Right lobe of liver (tissue), 6 donors: ENCODE measurements around the gene DPH3. TPM values are rescaled to one million over a fixed set of nuclear protein-coding genes. Genes with fewer than 3 reads are reported as not detected.

Source experiments
- ATAC-seq, 4 donors: fragments of 200-7000 bp; cut with Tn5 transposase; one replicate each; pipeline ENCODE4 v1.9.1; 2020; ENCODE audit warnings: mild to moderate bottlenecking in 4 of 4, moderate library complexity in 4 of 4
- DNase-seq, 3 donors: peaks; one replicate each; pipeline ENCODE4 v3.0.0-alpha.2; 2020
- H3K27ac ChIP-seq, 3 donors: fragments of 200-600 bp; one replicate each; pipeline ENCODE4 v1.8.0; 2022
- H3K27me3 ChIP-seq, 2 donors: fragments of 200-600 bp; one replicate each; pipeline ENCODE4 v1.8.0; 2022
- H3K36me3 ChIP-seq, 4 donors: fragments of 200-600 bp; sonication (generic) in 1 of 4; one replicate each; pipeline versions ENCODE4 v1.5.1 to v1.8.0; 2017 to 2022; ENCODE audit warnings: control low read depth in 1 of 4
- H3K4me1 ChIP-seq, 4 donors: fragments of 200-600 bp; sonication (generic) in 1 of 4; one replicate each; pipeline versions ENCODE4 v1.5.1 to v1.8.0; 2017 to 2022; ENCODE audit warnings: control low read depth in 1 of 4
- H3K4me3 ChIP-seq, 3 donors: fragments of 200-600 bp; one replicate each; pipeline ENCODE4 v1.8.0; 2022
- H3K9me3 ChIP-seq, 4 donors: fragments of 200-600 bp; sonication (generic) in 1 of 4; one replicate each; pipeline versions ENCODE4 v1.5.1 to v1.8.0; 2017 to 2022; ENCODE audit warnings: control low read depth in 1 of 4
- POLR2A ChIP-seq: fragments of 450-650 bp; IDR thresholded peaks from one replicate; pipeline ENCODE4 v1.6.1; 2017; ENCODE audit warnings: antibody characterized with exemption, mild to moderate bottlenecking
- WGBS: methylation state at CpG from one replicate; pipeline ENCODE4 v1.1.6; 2018; ENCODE audit warnings: low coverage, low lambda C conversion rate; ENCODE audit not compliant: insufficient coverage; ENCODE audit errors: missing lambda C conversion rate; 5-methylcytosine and 5-hydroxymethylcytosine counted together
- intact Hi-C, 2 donors: fragments of 100-400 bp; cut with DNase I; formaldehyde crosslinking; loops; one replicate each; pipeline versions ENCODE4 v1.11.2 to v1.14.1; 2022
- total RNA-seq, 6 experiments: library from RNA; depleted of rRNA in 2 of 6; stranded (reverse); fragments of >200 nt in 2 of 6; fragmentation: NEBNext Ultra II Directional in 3 of 6; extraction: Animal tissue kit (Norgen Biotek cat#: 25700) in 3 of 6; gene quantifications; one replicate each; pipeline versions ENCODE4 v1.1.0 to v1.2.4, GENCODE V29; 2016 to 2023
- TF ChIP-seq, protein P1 (sequence below), 4 donors: fragments of 200-600 bp in 3 of 4; fragments of 450-650 bp in 1 of 4; IDR thresholded peaks; one replicate each; pipeline versions ENCODE4 v1.5.1 to v1.8.0; 2016 to 2022; ENCODE audit warnings: antibody characterized with exemption in 4 of 4, mild to moderate bottlenecking in 2 of 4
- donor health status: DM: no; HTN: yes; CAD: no.
- donor health status: DM: no; HTN: no; CAD: no.
- donor health status: DM: no; HTN: no; CAD: no.
- donor health status: DM: no; HTN: yes; CAD: no.
- donor health status: DM: no; HTN: yes; CAD: no.

Gene DPH3
- total RNA-seq, 6 experiments from 2014 or later = 9.7 to 15.0 (median 12.9) TPM

GRCh38 chr3:16258866-16259265 lies 5.9 kb downstream of the DPH3 start:
- Histone ChIP-seq H3K36me3 (peaks cover 0 to 14% (median 0%) of the 10 kb centered on the region in 4 donors), H3K27ac (no peak overlapping the region), H3K4me1 (peaks cover 0 to 19% (median 0%) of the 10 kb centered on the region in 4 donors), H3K4me3 (no peak overlapping the region), H3K27me3 (no peaks in the 10 kb centered on the region), H3K9me3 (no peaks in the 10 kb centered on the region)
- ATAC-seq (no peak), DNase-seq (no peak)
- intact Hi-C loops = no loop called here
- 56% methylated on average over 1 of the region's 1 CpG for WGBS
- TF ChIP-seq, protein P1, sequence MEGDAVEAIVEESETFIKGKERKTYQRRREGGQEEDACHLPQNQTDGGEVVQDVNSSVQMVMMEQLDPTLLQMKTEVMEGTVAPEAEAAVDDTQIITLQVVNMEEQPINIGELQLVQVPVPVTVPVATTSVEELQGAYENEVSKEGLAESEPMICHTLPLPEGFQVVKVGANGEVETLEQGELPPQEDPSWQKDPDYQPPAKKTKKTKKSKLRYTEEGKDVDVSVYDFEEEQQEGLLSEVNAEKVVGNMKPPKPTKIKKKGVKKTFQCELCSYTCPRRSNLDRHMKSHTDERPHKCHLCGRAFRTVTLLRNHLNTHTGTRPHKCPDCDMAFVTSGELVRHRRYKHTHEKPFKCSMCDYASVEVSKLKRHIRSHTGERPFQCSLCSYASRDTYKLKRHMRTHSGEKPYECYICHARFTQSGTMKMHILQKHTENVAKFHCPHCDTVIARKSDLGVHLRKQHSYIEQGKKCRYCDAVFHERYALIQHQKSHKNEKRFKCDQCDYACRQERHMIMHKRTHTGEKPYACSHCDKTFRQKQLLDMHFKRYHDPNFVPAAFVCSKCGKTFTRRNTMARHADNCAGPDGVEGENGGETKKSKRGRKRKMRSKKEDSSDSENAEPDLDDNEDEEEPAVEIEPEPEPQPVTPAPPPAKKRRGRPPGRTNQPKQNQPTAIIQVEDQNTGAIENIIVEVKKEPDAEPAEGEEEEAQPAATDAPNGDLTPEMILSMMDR (IDR thresholded peaks at IDR 0.05) = no peak

DNA sequence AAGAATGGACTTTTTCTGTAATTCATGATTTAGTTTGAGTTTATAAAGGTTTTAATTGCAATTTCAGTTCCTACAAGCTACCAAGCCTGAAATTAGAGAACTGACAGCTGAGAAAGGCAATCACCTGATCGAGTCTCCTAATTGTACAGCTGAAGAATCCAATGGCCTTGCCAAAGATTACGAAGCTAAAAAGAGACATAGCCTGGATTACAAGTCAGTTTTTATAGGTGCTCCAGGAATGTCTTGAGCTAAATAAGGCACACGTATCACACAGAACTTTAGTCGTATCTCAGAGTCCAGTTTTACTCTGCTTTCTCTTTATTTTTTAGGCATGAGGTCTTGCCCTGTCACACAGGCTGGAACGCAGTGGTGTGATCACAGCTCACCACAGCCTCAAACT lies 6.6 kb downstream of the DPH3 start:
- intact Hi-C loops = no loop called here
- no peaks in the 10 kb centered on the region for H3K27me3 ChIP-seq
- DNase-seq = no peak
- no peak for ATAC-seq
- H3K4me3 ChIP-seq = no peak overlapping the region
- peaks cover 0 to 14% (median 0%) of the 10 kb centered on the region in 4 donors for H3K36me3 ChIP-seq
- H3K9me3 ChIP-seq = no peaks in the 10 kb centered on the region
- TF ChIP-seq, protein P1 (IDR thresholded peaks at IDR 0.05) = no peak
- TF ChIP-seq POLR2A = no peak
- peaks cover 0 to 19% (median 5%) of the 10 kb centered on the region in 4 donors for H3K4me1 ChIP-seq
- 79% methylated on average over 5 of the region's 5 CpGs for WGBS
- no peak overlapping the region for H3K27ac ChIP-seq

DNA sequence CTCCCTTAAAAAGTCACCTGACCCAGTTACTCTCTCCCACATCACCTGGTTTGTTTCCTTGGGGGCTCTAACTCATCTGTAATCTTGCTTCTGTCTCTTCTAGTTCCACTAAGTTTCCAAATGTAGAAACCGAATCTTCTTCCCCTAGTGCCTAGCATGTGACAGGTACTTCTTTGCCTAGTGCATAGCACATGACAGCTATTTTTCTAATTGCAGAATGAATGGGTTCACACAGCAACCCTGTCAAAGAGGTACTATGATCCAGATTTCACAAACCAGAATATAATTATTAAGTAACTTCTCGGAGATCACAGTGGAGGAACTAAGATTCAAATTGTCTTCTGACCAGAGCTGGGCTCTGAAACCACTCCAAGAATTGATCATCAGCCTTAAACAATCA lies 7.4 kb downstream of the DPH3 start:
- DNase-seq = no peak
- WGBS = 73% methylated on average over 2 of the region's 2 CpGs
- intact Hi-C loops = no loop called here

DNA sequence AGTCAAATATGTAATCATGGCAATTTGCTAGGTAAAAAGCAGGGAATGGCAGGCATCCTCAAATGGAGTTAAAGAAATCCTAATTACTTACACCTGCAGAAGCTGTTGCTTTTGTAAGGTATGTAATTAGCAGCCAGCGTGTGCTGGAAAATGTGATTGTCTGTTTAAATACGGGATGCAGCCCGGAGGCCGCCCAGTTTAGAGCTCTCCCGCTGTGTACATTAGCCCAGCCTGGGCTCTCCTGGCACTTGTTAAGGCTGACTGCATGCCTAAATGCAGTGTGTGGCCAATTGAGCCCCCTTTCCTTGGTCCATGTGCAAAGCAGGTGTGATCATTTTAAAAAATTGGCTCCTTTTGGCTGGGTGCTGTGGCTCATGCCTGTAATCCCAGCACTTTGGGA lies 9.0 kb downstream of the DPH3 start:
- intact Hi-C loops = no loop called here
- TF ChIP-seq, protein P1 (IDR thresholded peaks at IDR 0.05) = no peak
- TF ChIP-seq POLR2A = no peak

More for the DNA sequence above, 7.4 kb downstream of the DPH3 start:
- ATAC-seq = no peak
- TF ChIP-seq, protein P1 (IDR thresholded peaks at IDR 0.05) = no peak
- no peak for TF ChIP-seq POLR2A
- Histone ChIP-seq H3K27me3 (no peaks in the 10 kb centered on the region), H3K4me1 (peaks cover 0 to 28% (median 9%) of the 10 kb centered on the region in 4 donors), H3K9me3 (no peaks in the 10 kb centered on the region), H3K36me3 (peaks cover 0 to 14% (median 0%) of the 10 kb centered on the region in 4 donors), H3K27ac (no peak overlapping the region), H3K4me3 (no peak overlapping the region)

DNA sequence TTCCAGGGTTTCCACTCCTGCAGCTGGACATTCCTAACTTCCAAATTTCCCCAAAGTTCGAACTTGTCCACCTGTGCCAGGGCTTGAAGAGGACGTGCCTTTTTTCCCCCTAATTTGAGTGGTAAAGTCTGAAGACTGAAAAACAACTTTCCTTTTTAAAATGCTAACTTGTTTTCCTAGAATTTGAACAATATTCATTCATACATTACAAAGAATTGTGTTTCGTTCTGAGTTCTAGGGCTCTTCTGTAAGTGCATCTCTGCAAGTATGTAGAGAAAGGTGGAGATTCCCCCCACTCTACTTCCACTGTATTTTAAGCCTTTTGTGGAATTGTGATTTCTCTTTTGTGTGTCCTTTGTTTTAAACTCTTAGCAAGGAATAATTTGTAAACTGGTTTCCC lies 9.4 kb downstream of the DPH3 start:
- intact Hi-C loops = no loop called here
- no peak overlapping the region for H3K27ac ChIP-seq
- DNase-seq = no peak
- WGBS = 97% methylated on average over 3 of the region's 3 CpGs
- peaks cover 0 to 31% (median 9%) of the 10 kb centered on the region in 4 donors for H3K4me1 ChIP-seq
- no peak for TF ChIP-seq POLR2A
- TF ChIP-seq, protein P1 (IDR thresholded peaks at IDR 0.05) = no peak
- no peak for ATAC-seq
- H3K4me3 ChIP-seq = no peak overlapping the region
- H3K36me3 ChIP-seq = peaks cover 0 to 14% (median 0%) of the 10 kb centered on the region in 4 donors
- H3K9me3 ChIP-seq = no peaks in the 10 kb centered on the region
- no peaks in the 10 kb centered on the region for H3K27me3 ChIP-seq

More for the DNA sequence above, 9.0 kb downstream of the DPH3 start:
- no peaks in the 10 kb centered on the region for H3K27me3 ChIP-seq
- 72% methylated on average over 2 of the region's 5 CpGs for WGBS
- ATAC-seq = no peak
- H3K27ac ChIP-seq = no peak overlapping the region
- H3K4me3 ChIP-seq = no peak overlapping the region
- H3K36me3 ChIP-seq = peaks cover 0 to 14% (median 0%) of the 10 kb centered on the region in 4 donors
- no peaks in the 10 kb centered on the region for H3K9me3 ChIP-seq
- DNase-seq = no peak
- H3K4me1 ChIP-seq = peaks cover 0 to 31% (median 9%) of the 10 kb centered on the region in 4 donors
